PC-3 (cell line): ENCODE data around the gene COL9A3.

ENCODE experiments used
- CTCF ChIP-seq: fragments of 300-600 bp; sonication (generic); conservative IDR thresholded peaks from 2 replicates; pipeline ENCODE4 v1.5.1; 2017; ENCODE audit warnings: antibody characterized with exemption, low read depth, mild to moderate bottlenecking, low read length
- EZH2phosphoT487 ChIP-seq: fragments of 300-600 bp; sonication (generic); IDR thresholded peaks from 2 replicates; pipeline ENCODE4 v1.6.1; 2018; ENCODE audit warnings: mild to moderate bottlenecking, antibody characterized with exemption, low read length, borderline replicate concordance

- TF ChIP-seq EZH2phosphoT487 (no peak), CTCF (no peak)
These were observed 43.6 kb upstream of the COL9A3 start for GRCh38 chr20:62772990-62773844.
